Stimulated activated CD4-positive, alpha-beta T cell treated with anti-CD3 and anti-CD28 coated beads, Interleukin-12 subunit alpha, Interleukin-12 subunit beta, amount 100 ng/mL, for 4 hours (primary cell): ENCODE results near the gene AAMP.

Experiments
- DNase-seq: peaks from one replicate; pipeline ENCODE4 v3.0.0-alpha.2; 2020

AAMP gene

GRCh38 chr2:218293715-218294429 is 23.9 kb upstream of the AAMP start:
- no peak for DNase-seq

GRCh38 chr2:218292048-218293014 is 22.4 kb upstream of the AAMP start, which contains the start of gene TMBIM1:
TSS of gene TMBIM1 (minus strand) at chr2:218292503. CDS start at chr2:218282141, 10,362 bp downstream.
- DNase-seq, result peak; percentile 75

DNA sequence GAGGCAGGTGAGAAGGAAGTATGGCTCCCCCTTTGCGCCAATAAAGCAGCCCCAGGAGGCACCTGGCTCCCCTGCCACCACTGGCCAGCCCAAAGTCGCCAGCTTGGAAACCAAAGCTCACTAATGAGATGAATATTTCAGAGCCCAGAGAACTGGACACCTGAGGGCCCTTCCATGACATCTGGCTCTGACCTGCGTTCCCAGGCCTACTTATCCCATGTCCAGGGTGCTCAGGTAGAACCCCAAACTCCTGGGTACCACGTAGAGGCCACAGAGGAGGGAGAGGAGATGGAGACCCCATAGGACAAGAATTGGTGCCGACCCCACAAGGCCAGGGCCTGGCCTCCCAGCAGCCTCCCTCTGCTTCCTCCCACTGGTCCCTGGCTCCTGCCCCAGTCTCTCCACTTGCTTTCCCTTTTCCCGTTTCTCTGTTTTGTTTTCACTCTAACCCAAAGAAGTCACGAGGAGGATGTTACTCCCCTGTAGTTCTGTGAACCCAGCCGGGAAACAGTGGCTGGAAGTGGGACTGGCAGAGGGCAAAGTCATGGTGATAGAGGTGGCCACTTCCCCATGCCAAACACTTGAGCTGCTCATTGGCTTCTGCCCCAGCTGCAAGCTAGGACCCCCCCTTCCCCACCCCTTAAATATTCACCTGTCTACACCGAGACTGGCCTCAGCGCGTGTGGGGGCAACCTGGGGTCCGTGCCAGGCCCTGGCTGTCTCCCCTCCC is 21.5 kb upstream of the AAMP start:
- no peak for DNase-seq

DNA sequence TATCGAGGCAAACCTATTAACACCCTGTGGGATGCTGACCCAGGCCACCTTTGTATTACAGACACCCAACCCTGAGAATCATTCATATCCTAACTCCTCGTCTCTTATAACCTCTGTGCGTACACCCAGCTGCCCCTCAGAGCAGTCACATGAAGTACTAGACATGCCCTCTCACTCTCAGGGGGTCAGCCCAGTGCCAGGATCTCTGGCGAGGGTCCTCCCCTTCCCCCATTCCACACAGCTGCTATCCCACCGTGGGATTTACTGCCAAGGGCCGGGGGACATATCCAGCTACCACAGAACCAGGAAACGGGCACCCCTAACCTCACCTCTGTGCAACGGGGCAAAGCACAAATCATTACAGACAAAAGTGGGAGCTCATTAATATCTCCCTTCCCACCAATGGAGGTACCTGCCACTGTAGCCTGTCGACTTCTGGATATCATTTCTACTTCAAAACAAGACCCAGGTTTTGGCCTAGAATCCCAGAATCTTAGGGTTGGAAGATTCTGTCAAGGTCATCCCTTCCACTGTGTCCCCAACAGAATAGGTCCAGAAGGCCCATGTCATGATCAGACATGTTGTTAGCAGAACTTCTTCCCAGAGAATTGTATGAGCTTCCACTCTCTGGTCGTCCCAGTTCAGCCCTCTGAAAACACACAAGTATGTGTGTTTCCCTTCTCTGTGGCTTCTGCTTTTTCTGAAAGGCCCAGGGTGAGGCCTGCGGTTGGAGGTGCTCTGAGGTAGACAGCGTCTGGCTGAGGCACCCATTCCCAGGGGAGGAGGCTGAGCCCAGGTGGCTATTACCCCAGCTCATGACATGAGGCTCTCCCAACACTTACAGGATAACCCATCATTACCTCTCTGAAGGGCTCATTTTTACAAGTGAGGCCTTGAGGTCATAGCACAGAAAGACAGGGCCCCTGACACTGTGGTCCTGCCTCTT is 20.7 kb upstream of the AAMP start:
- no peak for DNase-seq

GRCh38 chr2:218289639-218290315 is 19.8 kb upstream of the AAMP start:
- no peak for DNase-seq

GRCh38 chr2:218286570-218287459 is 16.9 kb upstream of the AAMP start:
- DNase-seq, result peak; percentile 62

- DNase-seq, result no peak
Observed at GRCh38 chr2:218285604-218286003, 15.7 kb upstream of the AAMP start.

GRCh38 chr2:218284106-218284811 is 14.3 kb upstream of the AAMP start:
- DNase-seq, result peak; percentile 47

DNA sequence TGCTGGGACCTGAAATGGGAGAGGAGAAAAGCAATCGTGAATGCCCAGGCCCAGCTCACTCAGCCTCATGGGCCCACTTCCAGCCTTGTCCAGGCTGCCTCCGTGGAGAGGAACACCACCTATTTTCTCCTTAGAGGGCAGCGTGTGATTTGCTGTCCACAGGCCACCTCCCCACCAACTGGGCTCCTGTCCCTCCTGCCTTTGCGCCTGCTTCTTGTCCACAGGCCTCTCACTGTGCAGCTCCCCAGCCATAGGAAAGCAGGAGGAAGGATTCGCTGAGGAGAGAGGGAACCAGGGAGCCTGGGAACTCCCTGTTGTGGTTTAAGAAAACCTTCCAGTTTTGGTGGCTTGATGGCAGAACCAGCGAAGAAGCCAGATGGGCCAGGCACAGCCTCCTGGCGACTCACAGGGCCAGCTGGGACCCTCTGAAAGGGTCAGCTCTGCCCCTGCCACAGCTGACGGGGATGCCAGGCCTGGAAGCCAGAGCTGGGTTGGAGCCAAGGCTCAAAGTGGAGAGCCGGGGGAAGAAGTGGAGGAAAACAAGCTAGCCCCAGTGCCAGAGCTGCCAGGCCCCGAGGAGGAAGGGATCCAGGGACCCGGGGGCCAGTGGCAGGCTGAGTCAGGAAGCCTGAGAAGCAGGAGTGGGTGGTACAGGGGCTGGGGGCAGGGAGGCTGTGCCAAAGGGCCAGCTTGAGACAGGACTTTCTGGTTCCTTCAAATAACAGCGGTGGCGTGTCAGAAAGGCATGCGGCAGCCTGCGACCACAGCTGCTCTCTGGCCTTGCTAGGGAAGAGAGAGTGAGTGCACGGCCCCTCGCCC is 12.4 kb upstream of the AAMP start:
- no peak for DNase-seq

DNA sequence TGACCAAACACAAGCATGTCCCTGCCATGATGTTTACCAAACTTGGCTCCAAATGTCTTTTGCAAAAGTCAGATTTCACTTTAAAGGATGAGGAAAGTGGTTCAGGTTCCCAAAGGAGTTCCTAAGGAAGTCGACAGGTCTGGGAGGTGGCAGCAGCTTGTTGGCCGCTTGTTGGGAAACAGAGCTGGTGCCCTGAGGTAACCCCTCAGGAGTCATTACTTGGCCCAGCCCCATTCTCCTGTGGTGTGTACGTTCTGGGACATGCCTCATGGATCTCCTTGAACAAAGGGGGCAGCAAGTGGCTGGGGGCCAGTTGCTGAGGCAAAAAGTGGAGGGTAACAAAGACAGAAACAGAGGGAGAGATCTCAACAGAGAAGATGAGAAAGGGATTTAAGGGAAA is 11.5 kb upstream of the AAMP start:
- no peak for DNase-seq

DNA sequence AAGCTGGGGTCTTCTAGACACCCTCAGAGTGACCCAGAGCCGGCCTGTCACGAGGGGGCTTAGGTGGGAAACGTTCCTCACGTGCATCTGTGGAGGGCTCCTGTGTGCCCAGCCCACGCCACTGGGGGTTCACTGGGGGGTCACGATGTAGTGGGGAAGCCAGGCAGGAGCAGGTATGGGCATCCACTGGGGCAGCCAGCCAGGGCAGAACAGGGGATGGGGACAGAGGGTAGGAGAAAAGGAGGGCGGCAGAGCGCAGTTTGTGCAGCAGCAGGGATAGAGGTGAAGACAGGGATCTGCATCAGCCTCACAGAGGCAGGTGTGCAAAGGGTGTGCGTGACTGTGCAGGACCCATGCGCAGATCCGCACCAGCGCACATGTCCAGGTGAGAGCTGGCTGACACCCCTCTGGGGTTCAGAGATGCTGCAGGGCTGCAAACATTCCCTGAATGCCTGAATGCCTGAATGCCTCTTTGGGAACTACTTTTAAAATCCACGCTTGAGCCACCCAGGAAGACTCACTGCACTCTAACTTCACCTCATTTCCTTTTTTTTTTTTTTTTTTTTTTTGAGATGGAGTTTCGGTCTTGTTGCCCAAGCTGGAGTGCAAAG is 10.4 kb upstream of the AAMP start:
- DNase-seq, result no peak

DNA sequence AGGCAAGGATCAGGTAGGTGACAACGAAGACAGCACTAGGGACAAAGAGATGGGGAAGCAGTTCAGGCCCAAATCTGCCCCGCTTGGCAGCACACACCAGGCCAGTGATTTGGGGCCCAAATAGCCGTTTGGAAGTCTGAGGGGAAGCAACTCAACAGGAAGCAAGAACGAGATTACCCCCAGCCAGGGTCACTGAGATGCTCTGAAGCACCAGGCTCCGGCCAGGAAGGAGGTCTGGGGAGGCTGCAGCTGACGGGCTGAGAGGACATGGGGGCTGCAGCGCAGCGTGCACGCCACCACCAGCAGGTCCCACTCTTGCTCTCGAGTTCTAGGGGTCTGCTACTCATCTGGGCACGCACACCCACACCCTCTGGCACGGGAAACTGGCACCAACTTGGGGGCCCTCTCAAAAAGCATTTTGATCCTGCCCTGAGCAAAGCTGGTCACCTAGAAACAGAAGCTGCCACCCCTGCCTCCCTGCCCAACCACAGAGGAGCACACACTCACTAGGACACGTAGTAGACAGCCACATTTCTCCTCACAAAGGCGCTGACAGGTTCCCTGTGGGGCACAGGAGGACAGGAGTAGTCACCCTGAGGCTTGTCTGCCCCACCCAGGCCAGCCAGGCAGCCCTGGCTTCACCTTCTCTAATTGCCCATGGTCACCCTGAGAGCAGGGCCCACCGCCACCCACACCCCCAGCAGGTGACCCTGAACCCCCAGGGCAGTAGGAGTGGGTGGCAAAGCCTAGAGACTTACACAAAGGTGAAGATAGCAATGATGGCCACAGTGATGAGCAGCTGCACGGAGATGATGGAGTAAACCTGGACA is 8.8 kb upstream of the AAMP start:
- no peak for DNase-seq

GRCh38 chr2:218277921-218278320 is 8.0 kb upstream of the AAMP start:
- DNase-seq, result no peak

DNA sequence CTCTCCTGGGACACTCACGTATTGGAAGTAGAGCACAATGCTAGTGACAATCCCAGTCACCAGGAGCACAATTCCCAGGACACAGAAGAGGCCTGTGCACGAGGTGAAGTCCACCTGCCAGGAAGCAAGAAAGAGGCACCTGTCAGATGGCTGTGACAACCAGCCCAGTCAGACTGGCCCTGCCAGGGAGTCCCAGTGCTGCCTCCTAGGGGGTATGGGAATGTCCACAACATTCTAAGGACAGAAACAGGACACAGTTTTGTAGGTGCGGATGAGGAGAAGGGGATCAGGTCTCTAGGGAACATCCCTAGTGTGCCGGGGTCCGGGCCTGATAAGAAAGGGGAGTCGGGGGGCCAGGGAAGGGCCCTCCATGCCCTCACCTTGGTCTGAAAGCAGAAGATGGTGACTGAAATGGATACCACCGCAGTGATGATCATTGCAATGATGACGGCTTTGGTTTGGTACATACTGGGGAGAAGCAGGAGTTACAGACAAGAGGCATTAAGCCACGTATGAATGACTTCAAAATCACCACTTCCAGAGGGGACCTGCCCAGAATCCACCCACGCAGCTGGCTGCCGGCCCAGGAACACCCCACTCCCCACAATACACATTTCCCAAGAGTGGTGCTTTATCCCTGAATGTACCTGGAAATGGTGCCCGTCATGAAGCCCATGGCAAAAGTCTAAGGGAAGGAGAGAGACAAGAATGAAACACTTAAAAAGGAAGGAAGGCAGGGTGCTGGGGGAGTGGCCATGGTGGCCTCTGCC is 7.2 kb upstream of the AAMP start:
- DNase-seq, result no peak

DNA sequence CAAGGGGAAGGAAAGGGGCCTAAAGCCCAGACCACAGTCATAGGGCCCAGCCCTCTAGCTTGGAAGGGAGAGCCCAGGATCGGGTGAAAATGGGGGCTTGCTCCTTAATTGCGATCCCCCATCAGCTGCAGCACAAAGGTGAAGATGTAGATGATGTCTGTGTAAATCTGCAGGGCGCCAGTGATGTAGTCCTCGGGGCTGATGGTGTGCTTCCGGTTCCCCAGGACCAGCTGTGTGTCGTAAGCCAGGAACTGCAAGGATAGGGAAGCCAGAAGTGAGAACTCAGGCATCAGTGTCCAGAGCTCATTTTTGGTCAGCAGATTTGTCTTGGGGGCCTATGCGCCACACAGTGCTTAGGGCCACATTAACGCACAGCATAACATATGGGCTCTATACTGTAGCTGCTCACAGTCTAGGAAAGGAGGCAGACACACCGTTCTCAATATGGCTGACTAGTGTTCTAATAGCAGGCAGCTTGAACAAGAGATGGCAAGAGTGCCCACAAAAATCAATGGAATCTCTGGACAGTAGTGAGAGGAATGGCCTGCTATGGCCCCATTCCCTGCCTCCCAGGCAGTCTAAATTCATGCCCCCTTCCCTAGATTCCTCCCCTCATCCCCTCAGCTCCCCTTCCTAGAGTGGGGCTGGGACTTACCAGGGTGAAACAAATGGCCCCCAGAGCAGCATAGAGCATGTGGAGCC is 5.6 kb upstream of the AAMP start:
- DNase-seq, result no peak

GRCh38 chr2:218274586-218274985 is 4.6 kb upstream of the AAMP start:
- DNase-seq, result no peak
